B cell (primary cell): Measurements from ENCODE around the gene JAKMIP2. TPM values are rescaled to one million over a fixed set of nuclear protein-coding genes. Genes with fewer than 3 reads are reported as not detected.

ENCODE experiments used
- ATAC-seq: fragments of 200-7000 bp; cut with Tn5 transposase; one replicate; pipeline ENCODE4 v1.10.0; 2021; ENCODE audit warnings: low read depth, mild to moderate bottlenecking, moderate number of reproducible peaks, moderate library complexity
- CTCF ChIA-PET: fragments of 350-600 bp; sonication (Branson Sonifier 250); formaldehyde crosslinking; loops from one replicate; lab custom pipeline; 2021; ENCODE audit warnings: antibody characterized with exemption, inconsistent platforms; lab: Charles Lee
- POLR2A ChIA-PET: fragments of 350-600 bp; sonication (Branson Sonifier 250); formaldehyde crosslinking; loops from one replicate; lab custom pipeline; 2021; ENCODE audit warnings: antibody characterized with exemption; lab: Charles Lee
- DNase-seq: peaks from one replicate; pipeline ENCODE4 v3.0.0; 2013
- H2AFZ ChIP-seq: 2 replicates; pipeline ENCODE4 v1.6.1; 2012; ENCODE audit warnings: mild to moderate bottlenecking, low read depth, low read length; ENCODE audit not compliant: insufficient read depth, poor library complexity, severe bottlenecking
- H3K27ac ChIP-seq, 2 donors: 1 replicate in 1 of 2; 2 replicates in 1 of 2; pipeline ENCODE4 v1.5.1; 2012 to 2013; ENCODE audit warnings: low read length in 2 of 2, mild to moderate bottlenecking in 2 of 2, moderate library complexity in 1 of 2
- H3K27me3 ChIP-seq, 4 experiments: fragments of 200-600 bp in 1 of 4; sonication (generic) in 1 of 4; replicated peaks in 1 of 4; 1 replicate in 2 of 4; 2 replicates in 2 of 4; pipeline versions ENCODE4 v1.6.1 to v1.7.0; 2013 to 2016; ENCODE audit warnings: low read length in 3 of 4, mild to moderate bottlenecking in 2 of 4, mixed read lengths in 1 of 4, moderate library complexity in 1 of 4; ENCODE audit not compliant: insufficient read depth in 4 of 4, control insufficient read depth in 3 of 4; ENCODE audit errors: control extremely low read depth in 1 of 4
- H3K36me3 ChIP-seq, 2 experiments: replicated peaks in 1 of 2; 1 replicate in 1 of 2; 2 replicates in 1 of 2; pipeline versions ENCODE4 v1.6.1 to v1.7.1; 2013; ENCODE audit warnings: low read length in 1 of 2; ENCODE audit not compliant: insufficient read depth in 2 of 2, control insufficient read depth in 1 of 2; ENCODE audit errors: control extremely low read depth in 1 of 2, extremely low read depth in 1 of 2
- H3K4me1 ChIP-seq, 2 donors: fragments of 200-600 bp in 1 of 2; sonication (generic) in 1 of 2; 1 replicate in 1 of 2; 2 replicates in 1 of 2; pipeline versions ENCODE4 v1.5.1 to v1.6.1; 2013 to 2017; ENCODE audit warnings: low read length in 2 of 2; ENCODE audit not compliant: control insufficient read depth in 2 of 2, insufficient read depth in 2 of 2
- H3K4me2 ChIP-seq: replicated peaks from 2 replicates; pipeline ENCODE3; 2012; ENCODE audit warnings: mild to moderate bottlenecking, low read depth, low read length; ENCODE audit not compliant: poor library complexity, severe bottlenecking
- H3K4me3 ChIP-seq, 5 experiments: fragments of 200-600 bp in 1 of 5; sonication (generic) in 1 of 5; 1 replicate in 3 of 5; 2 replicates in 2 of 5; pipeline versions ENCODE4 v1.5.1 to v1.7.0; 2011 to 2016; ENCODE audit warnings: low read length in 4 of 5, mild to moderate bottlenecking in 4 of 5, low read depth in 2 of 5, control low read depth in 1 of 5, moderate library complexity in 1 of 5; ENCODE audit not compliant: insufficient read depth in 1 of 5; ENCODE audit errors: control extremely low read depth in 1 of 5, extremely low read depth in 1 of 5
- H3K79me2 ChIP-seq: fragments of 200-600 bp; sonication (generic); one replicate; pipeline ENCODE4 v1.6.0; 2016; ENCODE audit warnings: low read length; ENCODE audit not compliant: control insufficient read depth, insufficient read depth
- H3K9ac ChIP-seq: fragments of 200-600 bp; sonication (generic); 2 replicates; pipeline ENCODE4 v1.6.1; 2017; ENCODE audit warnings: mild to moderate bottlenecking, low read length, moderate library complexity
- H3K9me3 ChIP-seq, 3 donors: one replicate each; pipeline versions ENCODE4 v1.6.1 to v1.7.1; 2013; ENCODE audit warnings: low read length in 2 of 3; ENCODE audit not compliant: control insufficient read depth in 2 of 3, insufficient read depth in 1 of 3; ENCODE audit errors: control extremely low read depth in 1 of 3
- H4K20me1 ChIP-seq: 2 replicates; pipeline ENCODE4 v1.6.0; 2012; ENCODE audit warnings: mild to moderate bottlenecking, low read length; ENCODE audit not compliant: insufficient read depth, control insufficient read depth, poor library complexity, severe bottlenecking
- H3K27ac Mint-ChIP-seq: one replicate; pipeline ENCODE4 v1.8.0; 2021; ENCODE audit warnings: mixed read lengths
- H3K27me3 Mint-ChIP-seq: one replicate; pipeline ENCODE4 v1.8.0; 2021; ENCODE audit warnings: mixed read lengths
- H3K4me1 Mint-ChIP-seq: one replicate; pipeline ENCODE4 v1.8.0; 2021; ENCODE audit warnings: mixed read lengths
- H3K4me3 Mint-ChIP-seq: one replicate; pipeline ENCODE4 v1.8.0; 2021; ENCODE audit warnings: mixed read lengths
- H3K9me3 Mint-ChIP-seq: one replicate; pipeline ENCODE4 v1.8.0; 2022; ENCODE audit warnings: mixed read lengths; ENCODE audit not compliant: insufficient read depth
- CTCF ChIP-seq: fragments of 200-600 bp; IDR thresholded peaks from one replicate; pipeline ENCODE4 v1.8.0; 2022; ENCODE audit warnings: antibody characterized with exemption, mild to moderate bottlenecking
- EZH2 ChIP-seq: IDR thresholded peaks from 2 replicates; pipeline ENCODE4 v1.6.1; 2012; ENCODE audit warnings: borderline replicate concordance, low read depth, mild to moderate bottlenecking, moderate library complexity, low read length; ENCODE audit not compliant: insufficient read depth, poor library complexity, severe bottlenecking
- WGBS: methylation state at CpG from one replicate; pipeline ENCODE4 v1.1.5; 2013; ENCODE audit warnings: missing lambda C conversion rate; ENCODE audit not compliant: insufficient coverage; 5-methylcytosine and 5-hydroxymethylcytosine counted together
- intact Hi-C: fragments of 100-400 bp; cut with micrococcal nuclease; formaldehyde crosslinking; loops from one replicate; pipeline ENCODE4 v1.10.0; 2022
- polyA plus RNA-seq: library from polyadenylated mRNA; depleted of rRNA; stranded (reverse); fragments of >200 nt; gene quantifications from 2 replicates; pipeline ENCODE4 v1.2.3, GENCODE V29; 2012
- total RNA-seq, 2 donors: library from RNA; stranded (reverse); fragments of 120-200 nt in 1 of 2; gene quantifications; 1 replicate in 1 of 2; 2 replicates in 1 of 2; pipeline versions ENCODE4 v1.2.3 to v1.2.4, GENCODE V29; 2013 to 2022

The JAKMIP2 gene
- total and polyA plus RNA-seq, 2 donors (not counting 1 experiment from before 2014, with no cell fraction given): 0.24 to 4.1 TPM

- Histone ChIP-seq H3K4me2 (no peak overlapping the region), H3K4me3 (no peak overlapping the region), H3K27me3 (no peaks in the 10 kb centered on the region), H3K9ac (no peak overlapping the region), H2AFZ (no peak overlapping the region), H3K36me3 (no peaks in the 10 kb centered on the region), H3K79me2 (no peaks in the 10 kb centered on the region), H3K9me3 (no peaks in the 10 kb centered on the region), H4K20me1 (no peaks in the 10 kb centered on the region), H3K27ac (no peak overlapping the region), H3K4me1 (no peaks in the 10 kb centered on the region)
- CTCF ChIA-PET: interaction anchor here (1.0 kb wide), 1 partner anchor 206 kb away, joined by 4 read pairs; no protein-coding TSS in a partner anchor
- no peak overlapping the region for H3K4me3 Mint-ChIP-seq
- DNase-seq (no peak), ATAC-seq (no peak)
- TF ChIP-seq CTCF: no peak
- TF ChIP-seq EZH2: no peak
- H3K9me3 Mint-ChIP-seq: no peaks in the 10 kb centered on the region
- POLR2A ChIA-PET: no interaction called here
- intact Hi-C loops: no loop called here
- H3K27ac Mint-ChIP-seq: no peak overlapping the region
- H3K27me3 Mint-ChIP-seq: no peaks in the 10 kb centered on the region
- no peaks in the 10 kb centered on the region for H3K4me1 Mint-ChIP-seq
- no CpG with 5 or more reads among the region's 4 CpGs for WGBS
Measured at GRCh38 chr5:147617191-147617606, 165.3 kb downstream of the JAKMIP2 start.

- CTCF ChIA-PET: no interaction called here
- Histone ChIP-seq H3K27ac (no peak overlapping the region), H3K36me3 (no peaks in the 10 kb centered on the region), H2AFZ (no peak overlapping the region), H3K9ac (no peak overlapping the region), H3K4me1 (no peaks in the 10 kb centered on the region), H3K9me3 (no peaks in the 10 kb centered on the region), H3K4me2 (no peak overlapping the region), H3K27me3 (no peaks in the 10 kb centered on the region), H3K79me2 (no peaks in the 10 kb centered on the region), H4K20me1 (no peaks in the 10 kb centered on the region), H3K4me3 (no peak overlapping the region)
- TF ChIP-seq CTCF (no peak), EZH2 (no peak)
- ATAC-seq (no peak), DNase-seq (no peak)
- no peaks in the 10 kb centered on the region for H3K27me3 Mint-ChIP-seq
- no CpG with 5 or more reads among the region's 1 CpG for WGBS
- H3K27ac Mint-ChIP-seq: no peak overlapping the region
- POLR2A ChIA-PET: no interaction called here
- intact Hi-C loops: no loop called here
- no peaks in the 10 kb centered on the region for H3K9me3 Mint-ChIP-seq
- H3K4me3 Mint-ChIP-seq: no peak overlapping the region
- H3K4me1 Mint-ChIP-seq: no peaks in the 10 kb centered on the region
Measured at GRCh38 chr5:147616421-147616820, 166.1 kb downstream of the JAKMIP2 start.
